ENCODE results near the gene ZNF236. TPM values are rescaled to one million over a fixed set of nuclear protein-coding genes. Genes with fewer than 3 reads are reported as not detected.

ZNF236 gene
- total and polyA plus RNA-seq, 10 of the 15 experiments (the other 5 are each of a cell fraction or from before 2014, with no cell fraction given) = 1.0 to 14.4 (median 5.9) TPM

DNA sequence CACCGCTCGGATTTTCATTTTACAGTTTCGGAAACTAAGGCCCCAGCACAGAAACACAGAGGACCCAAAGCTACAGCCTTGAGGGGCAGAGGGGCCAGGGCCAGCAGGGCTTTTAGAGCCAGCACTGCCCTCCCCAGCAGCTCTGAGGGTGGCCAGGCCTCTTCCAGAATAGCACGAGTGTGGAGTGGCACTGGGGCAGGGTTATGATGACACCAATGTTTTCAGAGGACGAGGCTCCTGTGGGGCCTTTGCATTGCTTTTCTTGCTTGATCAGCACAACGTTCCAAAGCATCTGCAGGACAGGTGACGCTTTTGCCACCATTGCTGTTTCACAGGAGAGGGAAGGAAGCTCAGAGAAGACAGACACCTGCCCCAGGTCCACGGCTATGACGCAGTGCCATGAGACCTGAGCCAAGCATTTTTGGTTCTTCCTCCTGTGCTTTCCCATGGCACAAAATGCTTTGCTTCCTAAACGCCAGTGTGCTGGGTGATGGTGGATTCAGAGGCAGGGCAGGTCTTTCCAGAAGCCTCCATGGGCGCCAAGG, 183.4 kb downstream of the ZNF236 start:
- Histone ChIP-seq H3K27me3 (replicated peaks in 1 of 2; ENCODE audit: control insufficient read depth in 2 of 2, insufficient read depth in 2 of 2, low read length in 1 of 2) (no peaks in the 10 kb centered on the region), H3K27ac (ENCODE audit: control insufficient read depth, insufficient read depth) (no peak overlapping the region), H3K36me3 (ENCODE audit: control insufficient read depth in 2 of 2, insufficient read depth in 2 of 2, low read length in 1 of 2) (peaks cover 0 to 2% of the 10 kb centered on the region in 2 experiments; a peak in 1 of 4 replicates), H3K9me3 (replicated peaks; ENCODE audit: control insufficient read depth, insufficient read depth, low read length) (no peaks in the 10 kb centered on the region), H2AFZ (ENCODE audit: control insufficient read depth, low read depth, low read length) (no peak overlapping the region), H3K4me3 (no peak overlapping the region), H4K20me1 (ENCODE audit: control insufficient read depth, insufficient read depth) (no peaks in the 10 kb centered on the region), H3K4me1 (ENCODE audit: control insufficient read depth, insufficient read depth, low read length) (no peaks in the 10 kb centered on the region), H3K4me2 (ENCODE audit: control insufficient read depth, insufficient read depth) (no peak overlapping the region), H3K79me2 (ENCODE audit: control insufficient read depth, insufficient read depth, low read length) (no peaks in the 10 kb centered on the region), H3K9ac (ENCODE audit: control insufficient read depth, insufficient read depth, low read length) (no peak overlapping the region)
- CTCF ChIA-PET = interaction anchor here (1.0 to 3.7 kb wide), 4 partner anchors 49 to 206 kb away, joined by 3 to 25 read pairs (median 4); no protein-coding TSS in a partner anchor
- in situ Hi-C loops (cut with MboI) = loop anchor here (10.0 kb wide), 1 partner anchor 649 kb away; no protein-coding TSS in a partner anchor
- intact Hi-C loops (cut with micrococcal nuclease; ENCODE audit: unreplicated experiment) = no loop called here
- ATAC-seq (no peak), FAIRE-seq (no peak), DNase-seq (ENCODE audit: low read depth, low spot score) (no peak)
- WGBS (ENCODE audit: insufficient coverage, insufficient replicate concordance, low lambda C conversion rate, missing lambda C conversion rate) = 80% methylated on average over 11 of the region's 11 CpGs
- no TSS peak for BruUV-seq (replicated peaks)
- SMC1A ChIA-PET (ENCODE audit: uncharacterized antibody, unreplicated experiment) = interaction anchor here (4.0 kb wide), 1 partner anchor 205 kb away, joined by 24 read pairs; no protein-coding TSS in a partner anchor
- POLR2A ChIA-PET = no interaction called here
- RAD21 ChIA-PET (ENCODE audit: unreplicated experiment) = interaction anchor here (1.2 to 7.6 kb wide), 2 partner anchors 23 to 205 kb away, joined by 3 to 126 read pairs; no protein-coding TSS in a partner anchor
- TF ChIP-seq PAX8 (IDR thresholded peaks at IDR 0.05) = no peak
- no peak for TF ChIP-seq BACH1 (IDR thresholded peaks at IDR 0.05; ENCODE audit: borderline replicate concordance)
- no peak for TF ChIP-seq RFX5 (IDR thresholded peaks at IDR 0.05; ENCODE audit: low read depth, low read length)
- no peak for TF ChIP-seq ZNF274 (IDR thresholded peaks at IDR 0.05; ENCODE audit: insufficient read depth, insufficient read length)
- TF ChIP-seq, protein P1, sequence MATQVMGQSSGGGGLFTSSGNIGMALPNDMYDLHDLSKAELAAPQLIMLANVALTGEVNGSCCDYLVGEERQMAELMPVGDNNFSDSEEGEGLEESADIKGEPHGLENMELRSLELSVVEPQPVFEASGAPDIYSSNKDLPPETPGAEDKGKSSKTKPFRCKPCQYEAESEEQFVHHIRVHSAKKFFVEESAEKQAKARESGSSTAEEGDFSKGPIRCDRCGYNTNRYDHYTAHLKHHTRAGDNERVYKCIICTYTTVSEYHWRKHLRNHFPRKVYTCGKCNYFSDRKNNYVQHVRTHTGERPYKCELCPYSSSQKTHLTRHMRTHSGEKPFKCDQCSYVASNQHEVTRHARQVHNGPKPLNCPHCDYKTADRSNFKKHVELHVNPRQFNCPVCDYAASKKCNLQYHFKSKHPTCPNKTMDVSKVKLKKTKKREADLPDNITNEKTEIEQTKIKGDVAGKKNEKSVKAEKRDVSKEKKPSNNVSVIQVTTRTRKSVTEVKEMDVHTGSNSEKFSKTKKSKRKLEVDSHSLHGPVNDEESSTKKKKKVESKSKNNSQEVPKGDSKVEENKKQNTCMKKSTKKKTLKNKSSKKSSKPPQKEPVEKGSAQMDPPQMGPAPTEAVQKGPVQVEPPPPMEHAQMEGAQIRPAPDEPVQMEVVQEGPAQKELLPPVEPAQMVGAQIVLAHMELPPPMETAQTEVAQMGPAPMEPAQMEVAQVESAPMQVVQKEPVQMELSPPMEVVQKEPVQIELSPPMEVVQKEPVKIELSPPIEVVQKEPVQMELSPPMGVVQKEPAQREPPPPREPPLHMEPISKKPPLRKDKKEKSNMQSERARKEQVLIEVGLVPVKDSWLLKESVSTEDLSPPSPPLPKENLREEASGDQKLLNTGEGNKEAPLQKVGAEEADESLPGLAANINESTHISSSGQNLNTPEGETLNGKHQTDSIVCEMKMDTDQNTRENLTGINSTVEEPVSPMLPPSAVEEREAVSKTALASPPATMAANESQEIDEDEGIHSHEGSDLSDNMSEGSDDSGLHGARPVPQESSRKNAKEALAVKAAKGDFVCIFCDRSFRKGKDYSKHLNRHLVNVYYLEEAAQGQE (IDR thresholded peaks at IDR 0.05; ENCODE audit: low read depth, low read length) = no peak
- TF ChIP-seq LARP7 (IDR thresholded peaks at IDR 0.05) = no peak
- TF ChIP-seq BRCA1 (IDR thresholded peaks at IDR 0.05; ENCODE audit: low read depth, low read length) = no peak
- TF ChIP-seq ZBED1 (IDR thresholded peaks at IDR 0.05; ENCODE audit: borderline replicate concordance) = no peak
- TF ChIP-seq, protein P2, sequence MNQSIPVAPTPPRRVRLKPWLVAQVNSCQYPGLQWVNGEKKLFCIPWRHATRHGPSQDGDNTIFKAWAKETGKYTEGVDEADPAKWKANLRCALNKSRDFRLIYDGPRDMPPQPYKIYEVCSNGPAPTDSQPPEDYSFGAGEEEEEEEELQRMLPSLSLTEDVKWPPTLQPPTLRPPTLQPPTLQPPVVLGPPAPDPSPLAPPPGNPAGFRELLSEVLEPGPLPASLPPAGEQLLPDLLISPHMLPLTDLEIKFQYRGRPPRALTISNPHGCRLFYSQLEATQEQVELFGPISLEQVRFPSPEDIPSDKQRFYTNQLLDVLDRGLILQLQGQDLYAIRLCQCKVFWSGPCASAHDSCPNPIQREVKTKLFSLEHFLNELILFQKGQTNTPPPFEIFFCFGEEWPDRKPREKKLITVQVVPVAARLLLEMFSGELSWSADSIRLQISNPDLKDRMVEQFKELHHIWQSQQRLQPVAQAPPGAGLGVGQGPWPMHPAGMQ (IDR thresholded peaks at IDR 0.05; ENCODE audit: borderline replicate concordance) = no peak
- TF ChIP-seq BMI1 (IDR thresholded peaks at IDR 0.05; ENCODE audit: borderline replicate concordance) = no peak
- TF ChIP-seq ETV6 (conservative IDR thresholded peaks at IDR 0.05 in 1 of 2, IDR thresholded peaks at IDR 0.05 in 1 of 2; ENCODE audit: borderline replicate concordance in 1 of 2, low read depth in 1 of 2) = no peak
- TF ChIP-seq, protein P3, sequence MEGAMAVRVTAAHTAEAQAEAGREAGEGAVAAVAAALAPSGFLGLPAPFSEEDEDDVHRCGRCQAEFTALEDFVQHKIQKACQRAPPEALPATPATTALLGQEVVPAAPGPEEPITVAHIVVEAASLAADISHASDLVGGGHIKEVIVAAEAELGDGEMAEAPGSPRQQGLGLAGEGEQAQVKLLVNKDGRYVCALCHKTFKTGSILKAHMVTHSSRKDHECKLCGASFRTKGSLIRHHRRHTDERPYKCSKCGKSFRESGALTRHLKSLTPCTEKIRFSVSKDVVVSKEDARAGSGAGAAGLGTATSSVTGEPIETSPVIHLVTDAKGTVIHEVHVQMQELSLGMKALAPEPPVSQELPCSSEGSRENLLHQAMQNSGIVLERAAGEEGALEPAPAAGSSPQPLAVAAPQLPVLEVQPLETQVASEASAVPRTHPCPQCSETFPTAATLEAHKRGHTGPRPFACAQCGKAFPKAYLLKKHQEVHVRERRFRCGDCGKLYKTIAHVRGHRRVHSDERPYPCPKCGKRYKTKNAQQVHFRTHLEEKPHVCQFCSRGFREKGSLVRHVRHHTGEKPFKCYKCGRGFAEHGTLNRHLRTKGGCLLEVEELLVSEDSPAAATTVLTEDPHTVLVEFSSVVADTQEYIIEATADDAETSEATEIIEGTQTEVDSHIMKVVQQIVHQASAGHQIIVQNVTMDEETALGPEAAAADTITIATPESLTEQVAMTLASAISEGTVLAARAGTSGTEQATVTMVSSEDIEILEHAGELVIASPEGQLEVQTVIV (IDR thresholded peaks at IDR 0.05; ENCODE audit: borderline replicate concordance, partially characterized antibody) = no peak
- TF ChIP-seq EZH2 (IDR thresholded peaks at IDR 0.05; ENCODE audit: borderline replicate concordance, control insufficient read depth, low read depth, low read length) = no peak
- no peak for TF ChIP-seq NFIC (IDR thresholded peaks at IDR 0.05; ENCODE audit: low read depth, low read length)
- no peak for TF ChIP-seq RBBP5 (conservative IDR thresholded peaks at IDR 0.05)
